Activated T-helper 2 cell treated with anti-CD3 and anti-CD28 coated beads, Interferon-gamma antibody, Interleukin-2, Interleukin-4, amounts not matched to agents 10 μg/mL and 5 μg/mL and 100 μg/mL, durations not matched to agents 14 hours and 24 hours and 36 hours (primary cell): ENCODE data around the gene TMEM30A. TPM values are rescaled to one million over a fixed set of nuclear protein-coding genes. Genes with fewer than 3 reads are reported as not detected.

Experiments
- DNase-seq: peaks from one replicate; pipeline ENCODE4 v3.0.0; 2021; ENCODE audit warnings: low spot score
- H3K27ac Mint-ChIP-seq: one replicate; pipeline ENCODE4 v1.8.0; 2021; ENCODE audit warnings: mixed read lengths
- H3K27me3 Mint-ChIP-seq: one replicate; pipeline ENCODE4 v1.8.0; 2021; ENCODE audit warnings: low read depth, mixed read lengths
- H3K36me3 Mint-ChIP-seq: one replicate; pipeline ENCODE4 v1.8.0; 2021; ENCODE audit warnings: low read depth, mixed read lengths
- H3K4me1 Mint-ChIP-seq: one replicate; pipeline ENCODE4 v1.8.0; 2021; ENCODE audit warnings: low read depth, mixed read lengths
- H3K4me3 Mint-ChIP-seq: one replicate; pipeline ENCODE4 v1.8.0; 2021; ENCODE audit warnings: low read depth, mild to moderate bottlenecking, moderate library complexity, mixed read lengths
- H3K9me3 Mint-ChIP-seq: one replicate; pipeline ENCODE4 v1.8.0; 2021; ENCODE audit warnings: mixed read lengths
- intact Hi-C: fragments of 100-400 bp; cut with micrococcal nuclease; formaldehyde crosslinking; loops from one replicate; pipeline ENCODE4 v1.15.1; 2023
- total RNA-seq: library from RNA; stranded (reverse); gene quantifications from 2 replicates; pipeline ENCODE4 v1.2.3, GENCODE V29; 2022

Gene TMEM30A
- 52.7 and 61.6 TPM in 2 replicates for total RNA-seq

DNA sequence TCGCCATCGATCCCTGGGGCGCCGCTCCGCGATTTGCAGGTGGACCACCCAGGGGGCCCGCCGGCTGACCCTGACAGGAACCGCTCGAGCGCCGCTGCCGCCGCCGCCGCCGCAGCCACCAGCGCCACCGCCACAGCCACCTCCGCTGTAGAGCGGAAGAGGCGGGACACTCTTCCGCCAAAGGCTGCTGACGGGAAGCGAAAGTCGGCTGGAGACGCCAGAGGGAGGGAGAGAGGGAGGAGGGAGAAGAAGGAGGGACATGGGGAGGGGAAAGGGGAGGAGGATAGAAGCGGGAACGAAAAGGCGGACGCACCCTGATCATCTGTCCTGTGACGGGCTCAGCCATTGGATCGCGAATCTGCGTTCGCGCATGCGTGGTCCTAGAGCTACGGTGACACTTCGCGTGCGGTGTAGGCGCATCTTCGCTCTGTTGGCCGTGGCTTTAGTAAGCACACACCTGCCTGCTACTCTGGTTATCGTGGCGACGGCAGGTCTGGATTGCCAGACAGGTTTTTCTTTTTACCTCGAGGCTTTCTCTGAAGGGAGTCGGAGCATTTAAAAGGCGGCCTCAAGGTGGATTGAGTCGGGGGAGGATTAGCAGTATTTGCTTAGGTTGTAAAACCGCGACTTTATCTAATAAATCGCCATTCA lies at the start of gene TMEM30A:
TSS of gene TMEM30A (minus strand) at position 161 of the 651 bp plus-strand sequence. CDS start at position 7, 154 bp downstream.
- Mint-ChIP-seq H3K36me3 (peaks cover 21% of the 10 kb centered on the region), H3K9me3 (no peaks in the 10 kb centered on the region), H3K4me3 (no peak within 1 kb of the TSS), H3K27ac (no peak within 1 kb of the TSS), H3K27me3 (no peaks in the 10 kb centered on the region), H3K4me1 (peaks cover 40% of the 10 kb centered on the region)
- intact Hi-C loops = loop anchor here (1.0 to 10.0 kb wide), 6 partner anchors 18 to 1822 kb away; partner anchors contain the start of genes COX7A2, EEF1A1 and MTO1
- peak; percentile 97 for DNase-seq

- H3K4me1 Mint-ChIP-seq = peaks cover 4% of the 10 kb centered on the region
- no peak overlapping the region for H3K27ac Mint-ChIP-seq
- H3K27me3 Mint-ChIP-seq = peaks cover 23% of the 10 kb centered on the region
- no peaks in the 10 kb centered on the region for H3K36me3 Mint-ChIP-seq
- no peaks in the 10 kb centered on the region for H3K9me3 Mint-ChIP-seq
- intact Hi-C loops = no loop called here
- no peak overlapping the region for H3K4me3 Mint-ChIP-seq
- DNase-seq = no peak
Observed at GRCh38 chr6:75333676-75334200, 49.1 kb upstream of the TMEM30A start.

DNA sequence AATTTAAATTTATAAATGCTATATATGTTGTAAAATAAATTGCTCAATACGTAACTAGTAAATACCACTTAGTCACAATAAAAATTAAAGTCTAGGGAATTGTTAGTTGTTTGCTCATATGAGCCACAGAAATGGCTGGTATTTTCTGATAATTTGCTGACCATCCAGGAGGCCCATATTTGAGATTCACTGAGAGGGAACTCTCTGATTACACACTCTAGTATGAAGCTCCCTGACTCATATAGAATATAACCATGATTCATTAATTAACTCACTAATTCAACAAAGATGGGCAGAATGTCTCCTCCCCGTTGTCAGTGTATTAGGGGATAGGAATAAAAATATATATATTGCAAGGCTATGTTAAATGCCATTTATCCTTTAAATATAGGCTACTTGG lies 46.6 kb upstream of the TMEM30A start:
- Mint-ChIP-seq H3K36me3 (no peaks in the 10 kb centered on the region), H3K27me3 (peaks cover 29% of the 10 kb centered on the region), H3K4me1 (no peaks in the 10 kb centered on the region), H3K4me3 (no peak overlapping the region), H3K9me3 (no peaks in the 10 kb centered on the region), H3K27ac (no peak overlapping the region)
- DNase-seq = no peak
- intact Hi-C loops = no loop called here

GRCh38 chr6:75329703-75330102 lies 45.1 kb upstream of the TMEM30A start:
- no peaks in the 10 kb centered on the region for H3K4me1 Mint-ChIP-seq
- intact Hi-C loops = no loop called here
- no peak overlapping the region for H3K4me3 Mint-ChIP-seq
- H3K27me3 Mint-ChIP-seq = peaks cover 27% of the 10 kb centered on the region
- no peaks in the 10 kb centered on the region for H3K36me3 Mint-ChIP-seq
- H3K27ac Mint-ChIP-seq = no peak overlapping the region
- no peaks in the 10 kb centered on the region for H3K9me3 Mint-ChIP-seq
- no peak for DNase-seq

- intact Hi-C loops = no loop called here
- H3K27me3 Mint-ChIP-seq = peaks cover 17% of the 10 kb centered on the region
- no peak overlapping the region for H3K4me3 Mint-ChIP-seq
- no peaks in the 10 kb centered on the region for H3K9me3 Mint-ChIP-seq
- no peaks in the 10 kb centered on the region for H3K4me1 Mint-ChIP-seq
- no peak for DNase-seq
- H3K36me3 Mint-ChIP-seq = no peaks in the 10 kb centered on the region
- H3K27ac Mint-ChIP-seq = no peak overlapping the region
Observed at GRCh38 chr6:75327807-75328206, 43.2 kb upstream of the TMEM30A start.

DNA sequence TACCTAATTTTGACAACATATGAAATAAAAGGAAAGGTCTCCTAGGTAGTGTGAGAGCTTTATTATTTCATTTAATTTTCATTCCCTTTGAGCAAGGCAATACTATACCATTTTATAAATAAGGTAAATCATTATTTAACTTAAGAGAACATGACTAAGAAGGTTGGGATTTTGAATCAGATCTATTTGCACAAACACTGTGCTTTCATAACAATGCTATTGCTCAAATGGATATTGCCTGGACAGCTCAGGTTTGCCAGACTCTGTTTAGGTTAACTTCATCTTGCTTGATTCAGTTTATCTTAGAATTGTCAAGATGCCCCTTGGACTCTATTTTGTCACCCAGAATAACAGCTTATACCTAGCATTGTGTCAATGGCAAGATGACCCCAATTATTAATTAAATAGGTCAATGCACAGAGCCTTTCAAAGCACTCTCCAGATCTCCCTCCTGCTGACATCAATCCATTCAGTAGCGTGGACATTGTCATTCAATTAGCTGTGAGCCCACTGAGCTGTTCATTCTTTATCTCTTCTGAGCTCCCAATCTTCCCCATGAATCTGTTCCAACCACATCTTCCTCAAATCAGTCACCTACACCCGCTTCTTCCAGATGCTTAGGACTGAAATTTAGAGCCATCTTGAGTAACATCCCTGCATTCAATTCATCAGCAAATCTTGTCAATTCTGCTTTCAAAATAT lies 42.1 kb upstream of the TMEM30A start:
- no peak for DNase-seq
- H3K27ac Mint-ChIP-seq = no peak overlapping the region
- H3K4me3 Mint-ChIP-seq = no peak overlapping the region
- intact Hi-C loops = no loop called here
- H3K27me3 Mint-ChIP-seq = peaks cover 13% of the 10 kb centered on the region
- no peaks in the 10 kb centered on the region for H3K4me1 Mint-ChIP-seq
- H3K36me3 Mint-ChIP-seq = no peaks in the 10 kb centered on the region
- no peaks in the 10 kb centered on the region for H3K9me3 Mint-ChIP-seq

DNA sequence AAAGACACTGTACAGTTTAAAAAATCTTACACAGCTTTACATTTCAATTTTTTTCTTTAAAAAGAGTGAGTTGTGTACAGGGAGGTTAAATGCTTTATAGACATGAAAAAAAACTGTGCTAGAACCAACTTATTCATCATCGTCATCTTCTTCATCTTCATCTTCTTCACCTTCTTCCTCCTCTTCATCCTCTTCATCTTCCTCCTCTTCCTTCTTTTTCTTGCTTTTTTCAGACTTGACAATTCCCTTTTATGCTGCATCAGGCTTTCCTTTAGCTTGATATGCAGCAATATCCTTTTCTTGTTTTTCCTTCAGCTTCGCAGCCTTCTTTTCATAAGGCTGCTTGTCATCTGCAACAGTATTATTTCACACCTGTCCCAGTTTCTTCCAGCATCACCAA lies 34.3 kb upstream of the TMEM30A start:
- H3K27me3 Mint-ChIP-seq = peaks cover 11% of the 10 kb centered on the region
- no peak overlapping the region for H3K4me3 Mint-ChIP-seq
- no peaks in the 10 kb centered on the region for H3K36me3 Mint-ChIP-seq
- H3K4me1 Mint-ChIP-seq = no peaks in the 10 kb centered on the region
- no peak for DNase-seq
- no peak overlapping the region for H3K27ac Mint-ChIP-seq
- H3K9me3 Mint-ChIP-seq = no peaks in the 10 kb centered on the region
- intact Hi-C loops = no loop called here

DNA sequence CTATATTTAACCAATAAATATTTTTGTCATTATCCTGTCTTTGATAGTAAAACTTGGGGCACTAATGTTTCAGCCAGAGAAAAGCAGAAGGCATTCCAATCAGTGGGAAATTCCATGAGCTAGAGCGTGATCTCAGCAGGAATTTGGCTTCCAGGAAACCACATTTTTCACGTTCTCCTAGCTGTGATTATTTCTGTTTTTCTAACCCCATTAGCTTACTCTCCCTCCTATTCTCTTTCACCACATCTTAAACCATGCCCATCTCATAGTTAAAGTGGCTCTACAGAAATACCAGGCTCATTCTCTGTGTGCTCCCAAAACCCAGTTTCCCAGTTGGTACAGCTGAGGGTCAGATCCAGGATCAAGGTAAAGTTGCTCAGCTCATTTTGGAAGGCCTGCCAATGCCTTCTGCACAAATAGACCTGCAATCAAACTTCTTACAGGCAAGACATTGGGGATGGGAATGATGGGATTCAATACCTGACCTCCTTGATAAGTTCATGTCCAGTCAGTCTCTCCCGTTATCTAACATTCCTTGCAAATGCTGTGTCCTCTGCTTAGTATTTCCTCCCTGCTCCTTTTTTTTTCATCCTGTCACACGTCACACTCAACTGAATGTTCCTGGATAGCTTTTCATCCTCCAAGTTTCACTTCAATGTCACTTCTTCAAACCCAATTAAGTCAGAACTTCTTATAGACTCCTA lies 33.1 kb upstream of the TMEM30A start:
- intact Hi-C loops = no loop called here
- H3K27me3 Mint-ChIP-seq = peaks cover 14% of the 10 kb centered on the region
- no peak overlapping the region for H3K27ac Mint-ChIP-seq
- H3K9me3 Mint-ChIP-seq = no peaks in the 10 kb centered on the region
- H3K4me3 Mint-ChIP-seq = no peak overlapping the region
- DNase-seq = no peak
- no peaks in the 10 kb centered on the region for H3K4me1 Mint-ChIP-seq
- H3K36me3 Mint-ChIP-seq = no peaks in the 10 kb centered on the region

DNA sequence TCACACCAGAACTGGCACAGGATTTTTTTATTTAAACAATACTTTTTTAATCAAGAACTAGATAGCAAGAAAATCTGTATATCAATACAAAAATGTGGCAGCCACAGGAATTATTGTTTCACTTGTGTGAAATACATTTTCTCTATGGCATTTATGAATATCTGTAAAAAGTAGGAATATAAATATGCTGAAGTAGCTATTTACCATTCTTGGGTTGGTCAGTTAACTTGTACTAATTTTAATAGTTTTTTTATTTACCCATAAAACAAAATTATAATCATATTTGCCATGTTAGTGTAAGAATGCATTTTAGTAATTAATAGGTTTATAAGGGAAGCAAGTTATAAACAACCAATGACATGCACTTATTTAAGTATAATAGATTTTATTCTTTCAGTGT lies 31.4 kb upstream of the TMEM30A start:
- no peak for DNase-seq
- no peak overlapping the region for H3K27ac Mint-ChIP-seq
- no peaks in the 10 kb centered on the region for H3K36me3 Mint-ChIP-seq
- peaks cover 14% of the 10 kb centered on the region for H3K27me3 Mint-ChIP-seq
- no peak overlapping the region for H3K4me3 Mint-ChIP-seq
- H3K9me3 Mint-ChIP-seq = no peaks in the 10 kb centered on the region
- intact Hi-C loops = no loop called here
- no peaks in the 10 kb centered on the region for H3K4me1 Mint-ChIP-seq

- Mint-ChIP-seq H3K27ac (no peak overlapping the region), H3K27me3 (peaks cover 8% of the 10 kb centered on the region), H3K36me3 (no peaks in the 10 kb centered on the region), H3K4me3 (no peak overlapping the region), H3K4me1 (peaks cover 5% of the 10 kb centered on the region), H3K9me3 (no peaks in the 10 kb centered on the region)
- intact Hi-C loops = no loop called here
- no peak for DNase-seq
Observed at GRCh38 chr6:75308250-75308988, 23.8 kb upstream of the TMEM30A start.

DNA sequence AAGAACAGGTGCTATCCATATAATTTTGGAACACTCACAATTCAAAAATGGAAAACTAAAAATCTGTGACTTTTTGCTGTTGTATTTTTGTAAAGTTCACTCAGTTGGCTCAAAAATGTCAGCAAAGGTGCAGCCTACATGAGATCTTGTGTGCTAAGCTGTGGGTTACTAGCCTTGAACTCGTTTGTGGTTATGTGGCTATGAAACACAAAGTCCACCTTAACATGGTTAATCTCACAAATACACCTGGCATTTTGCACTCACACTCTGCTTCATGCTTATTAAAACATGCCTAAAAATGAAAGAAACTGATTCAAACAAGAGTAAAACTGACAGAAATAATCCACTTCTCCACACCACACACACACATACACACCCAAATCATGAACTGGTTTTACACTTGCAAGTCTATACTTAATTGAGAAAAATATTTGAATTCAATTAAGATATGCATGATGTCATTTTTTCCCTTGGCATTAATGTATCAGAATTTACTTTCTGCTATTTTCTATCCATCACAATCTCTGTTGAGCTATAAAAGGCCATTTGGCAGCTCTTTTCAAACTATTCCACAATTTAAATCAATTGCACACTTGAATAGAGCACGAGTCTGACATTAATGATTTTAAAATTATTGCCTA lies 22.9 kb upstream of the TMEM30A start:
- no peak overlapping the region for H3K4me3 Mint-ChIP-seq
- DNase-seq = no peak
- H3K36me3 Mint-ChIP-seq = no peaks in the 10 kb centered on the region
- H3K9me3 Mint-ChIP-seq = no peaks in the 10 kb centered on the region
- H3K27ac Mint-ChIP-seq = no peak overlapping the region
- peaks cover 8% of the 10 kb centered on the region for H3K27me3 Mint-ChIP-seq
- intact Hi-C loops = no loop called here
- peaks cover 5% of the 10 kb centered on the region for H3K4me1 Mint-ChIP-seq

- peaks cover 8% of the 10 kb centered on the region for H3K27me3 Mint-ChIP-seq
- no peak for DNase-seq
- H3K4me3 Mint-ChIP-seq = no peak overlapping the region
- peaks cover 5% of the 10 kb centered on the region for H3K4me1 Mint-ChIP-seq
- intact Hi-C loops = no loop called here
- no peaks in the 10 kb centered on the region for H3K9me3 Mint-ChIP-seq
- H3K27ac Mint-ChIP-seq = no peak overlapping the region
- no peaks in the 10 kb centered on the region for H3K36me3 Mint-ChIP-seq
Observed at GRCh38 chr6:75306064-75306463, 21.5 kb upstream of the TMEM30A start.
